HG03558 (cell line): ENCODE results near the gene DHRS7C.

ENCODE experiments used
- ATAC-seq: cut with Tn5 transposase; IDR thresholded peaks from one replicate; pipeline ENCODE4 v1.9.1; 2021; ENCODE audit warnings: moderate number of reproducible peaks; ENCODE audit not compliant: unreplicated experiment; ENCODE audit errors: extremely low read depth

The DHRS7C gene, protein sequence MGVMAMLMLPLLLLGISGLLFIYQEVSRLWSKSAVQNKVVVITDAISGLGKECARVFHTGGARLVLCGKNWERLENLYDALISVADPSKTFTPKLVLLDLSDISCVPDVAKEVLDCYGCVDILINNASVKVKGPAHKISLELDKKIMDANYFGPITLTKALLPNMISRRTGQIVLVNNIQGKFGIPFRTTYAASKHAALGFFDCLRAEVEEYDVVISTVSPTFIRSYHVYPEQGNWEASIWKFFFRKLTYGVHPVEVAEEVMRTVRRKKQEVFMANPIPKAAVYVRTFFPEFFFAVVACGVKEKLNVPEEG

GRCh38 chr17:9790889-9791876 is at the start of gene DHRS7C:
Gene DHRS7C, minus strand, starts transcription at chr17:9791592. Its CDS starts 308 bp downstream, at chr17:9791284.
- no peak for ATAC-seq

DNA sequence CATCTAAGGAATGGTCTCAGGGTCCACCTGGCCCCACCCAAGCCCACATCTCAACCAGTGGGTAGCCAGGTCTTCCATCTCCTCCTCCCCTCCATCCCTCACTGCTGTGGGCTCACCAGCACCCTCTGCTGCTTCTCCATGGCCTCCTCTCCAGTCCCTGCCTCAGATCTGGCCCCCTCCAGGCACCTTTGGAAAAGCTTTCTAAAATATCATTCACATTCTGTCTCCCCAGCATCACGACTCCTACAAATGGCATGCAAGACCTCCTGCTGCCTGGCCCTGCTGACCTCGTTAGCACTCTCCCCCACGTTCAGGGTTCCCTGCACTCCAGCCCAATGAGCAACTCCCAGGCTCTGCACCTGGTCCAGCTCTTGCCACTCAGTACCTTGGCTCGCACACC is 48.0 kb upstream of the DHRS7C start:
- no peak for ATAC-seq

DNA sequence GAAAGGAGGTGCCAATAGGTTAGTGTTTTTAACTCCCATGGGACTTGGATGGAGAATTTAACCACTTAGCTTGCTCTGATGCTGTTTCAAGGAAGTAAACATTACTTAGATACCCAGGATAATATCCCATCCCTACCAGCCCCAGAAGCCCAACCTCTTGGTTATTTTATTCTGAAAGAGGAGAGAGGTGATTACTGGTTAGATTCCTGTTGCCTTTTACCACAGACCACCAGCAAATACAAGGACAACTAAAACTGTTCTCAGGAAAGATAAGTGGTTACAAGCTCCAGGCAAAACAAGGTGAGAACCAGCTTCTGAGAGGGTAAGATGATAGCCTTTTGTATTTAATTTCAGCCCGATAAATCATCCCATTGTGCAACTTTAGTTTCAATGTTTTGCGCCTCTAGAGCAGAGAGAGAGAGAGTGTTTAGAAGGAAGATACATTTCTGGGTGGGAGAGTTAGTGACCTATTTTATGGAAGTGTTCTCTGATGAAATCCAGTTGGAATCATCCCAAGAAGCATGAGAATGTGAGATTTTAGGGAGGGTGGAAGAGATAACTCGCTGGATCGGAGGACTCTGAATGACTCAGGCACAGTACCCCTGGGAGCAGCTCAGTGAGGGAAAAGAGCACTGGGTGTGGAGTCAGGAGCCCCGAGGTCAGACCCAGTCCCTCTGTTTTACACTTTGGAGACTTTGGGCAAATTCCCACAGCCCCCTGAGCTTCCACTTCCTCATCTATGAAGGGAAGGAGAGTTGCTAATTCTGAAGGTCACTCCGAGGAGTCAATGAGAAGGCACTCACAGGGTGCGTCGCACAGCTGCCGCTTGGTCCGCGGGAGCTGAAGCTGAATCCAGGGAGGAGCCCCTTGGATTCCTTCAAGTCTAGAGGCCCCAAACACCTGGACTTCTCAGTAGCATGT is 46.4 kb upstream of the DHRS7C start:
- no peak for ATAC-seq

DNA sequence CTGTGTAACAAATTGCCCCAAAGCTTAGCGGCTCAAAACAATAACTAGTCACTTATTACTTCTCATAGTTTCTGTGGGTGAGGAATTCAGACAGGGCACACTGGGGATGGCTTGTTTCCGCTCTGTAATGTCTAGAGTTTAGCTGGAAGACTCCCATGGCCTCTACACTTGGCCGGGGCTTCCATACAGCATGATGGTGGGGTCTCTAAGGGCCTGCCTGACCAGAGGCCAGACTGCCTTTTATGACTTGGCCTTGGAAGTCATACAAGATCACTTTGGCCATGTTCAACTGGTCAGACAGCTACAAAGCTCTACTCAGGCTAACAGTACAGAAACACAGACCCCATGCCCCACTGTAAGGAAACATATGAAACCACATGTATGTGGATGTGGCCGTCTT is 42.5 kb upstream of the DHRS7C start:
- no peak for ATAC-seq

DNA sequence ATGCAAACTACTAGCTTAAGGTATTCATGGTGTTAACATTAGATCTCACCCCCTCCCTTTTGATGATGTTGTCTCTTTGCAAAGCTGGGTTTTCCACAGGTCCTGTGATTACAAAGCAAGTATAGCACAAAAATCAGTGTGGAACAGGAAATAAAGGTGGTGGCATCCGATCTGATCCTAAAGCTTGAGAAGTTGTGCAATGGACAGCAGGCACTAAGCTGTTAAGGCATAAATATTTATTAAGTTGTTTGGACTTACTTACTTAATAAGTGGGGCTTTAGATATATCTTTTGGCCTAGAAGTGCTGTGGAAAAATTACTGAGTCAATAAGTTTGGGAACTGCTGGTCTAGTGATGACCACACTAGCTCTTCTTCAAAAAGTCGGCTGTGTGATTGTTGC is 39.3 kb upstream of the DHRS7C start:
- no peak for ATAC-seq

GRCh38 chr17:9829343-9829742 is 38.0 kb upstream of the DHRS7C start:
- no peak for ATAC-seq

- ATAC-seq, result no peak
Observed at GRCh38 chr17:9828296-9829295, 37.2 kb upstream of the DHRS7C start.

DNA sequence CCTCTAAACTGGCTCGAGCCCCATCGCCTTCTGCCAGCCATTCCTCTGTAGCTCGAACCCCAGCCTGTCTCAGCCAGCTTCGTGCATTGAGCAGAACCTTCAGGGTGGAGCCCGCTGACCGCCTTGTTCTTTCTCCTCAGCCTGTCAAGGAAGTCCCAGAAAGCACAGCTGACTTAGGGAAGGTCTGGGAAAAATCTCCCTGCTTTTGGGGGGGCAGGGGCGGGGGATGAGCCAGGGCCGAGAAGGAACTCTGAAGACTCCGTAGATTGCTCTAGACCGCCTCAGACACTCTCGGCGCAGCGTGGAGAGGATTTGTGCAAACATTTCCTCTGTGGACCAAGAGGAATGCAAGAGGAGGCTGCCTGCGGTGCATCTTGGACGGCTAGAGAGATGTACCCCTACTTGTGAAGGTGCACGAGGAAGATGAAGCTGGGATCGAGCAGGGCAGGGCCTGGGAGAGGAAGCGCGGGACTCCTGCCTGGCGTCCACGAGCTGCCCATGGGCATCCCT is 34.3 kb upstream of the DHRS7C start, which contains the start of gene GLP2R:
GLP2R (plus strand) TSS at position 284 of the 510 bp plus-strand sequence; CDS start at position 424, 140 bp downstream.
- no peak for ATAC-seq

DNA sequence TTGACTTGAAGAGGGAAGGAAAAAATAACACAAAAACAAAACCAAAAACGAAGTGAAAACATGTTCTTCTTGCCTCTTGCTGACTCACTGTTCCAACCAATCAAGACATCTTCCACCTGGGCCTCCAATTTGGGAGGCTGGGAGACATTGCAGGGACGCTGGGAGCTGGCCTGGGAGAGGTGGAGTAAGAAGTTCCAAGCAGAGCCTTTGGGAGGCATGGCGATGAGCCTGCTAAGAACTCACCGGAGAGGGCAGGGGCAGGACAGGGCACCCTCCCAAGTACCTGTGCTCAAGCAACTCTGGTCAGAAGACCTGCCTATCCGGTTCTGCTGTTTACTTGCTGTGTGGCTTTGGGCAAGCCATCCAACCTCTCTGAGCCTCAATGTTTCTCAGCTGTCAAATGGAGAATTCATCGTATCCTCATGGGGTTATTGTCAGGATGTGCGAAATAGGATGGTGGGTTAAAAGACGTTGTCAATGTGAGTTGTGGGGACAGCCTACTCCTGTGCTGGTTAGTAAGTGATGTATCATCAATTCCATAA is 33.5 kb upstream of the DHRS7C start:
- ATAC-seq, result no peak

DNA sequence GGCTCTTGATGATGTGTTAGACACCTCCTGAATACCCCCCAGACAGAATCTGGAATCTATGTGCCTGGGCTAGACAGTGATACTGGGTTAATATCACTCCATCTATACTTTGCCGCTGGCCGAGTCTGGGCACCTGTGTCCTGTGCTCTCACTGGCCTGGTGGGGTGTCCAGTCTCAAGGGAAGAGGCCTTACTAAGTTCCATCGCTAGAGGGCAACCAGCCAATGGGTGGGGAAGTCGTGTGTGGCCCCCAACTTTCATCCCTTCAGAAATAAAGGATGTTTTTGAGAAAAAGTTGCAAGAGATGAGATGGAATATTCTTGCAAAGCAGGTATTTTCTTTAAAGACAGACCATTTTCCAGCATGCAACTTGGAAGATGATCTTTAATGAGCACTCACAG is 32.7 kb upstream of the DHRS7C start:
- no peak for ATAC-seq

DNA sequence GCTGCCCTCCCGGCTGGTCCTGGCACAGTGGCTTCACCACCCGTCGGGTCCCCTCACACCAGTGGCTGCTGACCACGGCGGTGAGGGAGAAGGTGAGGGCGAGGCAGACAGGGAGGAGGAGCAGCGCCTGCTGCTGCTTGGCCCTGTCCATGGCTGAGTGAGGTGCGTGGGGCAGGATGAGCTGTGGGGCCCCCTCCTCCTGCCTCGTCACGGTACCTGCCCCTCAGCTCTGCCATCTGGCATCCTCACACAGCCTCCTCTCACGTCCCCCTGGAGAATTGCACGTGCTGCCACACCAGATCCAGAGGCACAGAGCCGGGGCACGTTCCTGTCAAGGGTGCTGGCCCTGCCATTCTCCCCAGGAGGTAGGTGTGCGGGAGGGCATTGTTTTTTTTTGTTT is 30.5 kb upstream of the DHRS7C start, which contains the start of gene GSG1L2:
GSG1L2 (minus strand) TSS at position 159 of the 400 bp plus-strand sequence; CDS start at position 151, 8 bp downstream.
- no peak for ATAC-seq

DNA sequence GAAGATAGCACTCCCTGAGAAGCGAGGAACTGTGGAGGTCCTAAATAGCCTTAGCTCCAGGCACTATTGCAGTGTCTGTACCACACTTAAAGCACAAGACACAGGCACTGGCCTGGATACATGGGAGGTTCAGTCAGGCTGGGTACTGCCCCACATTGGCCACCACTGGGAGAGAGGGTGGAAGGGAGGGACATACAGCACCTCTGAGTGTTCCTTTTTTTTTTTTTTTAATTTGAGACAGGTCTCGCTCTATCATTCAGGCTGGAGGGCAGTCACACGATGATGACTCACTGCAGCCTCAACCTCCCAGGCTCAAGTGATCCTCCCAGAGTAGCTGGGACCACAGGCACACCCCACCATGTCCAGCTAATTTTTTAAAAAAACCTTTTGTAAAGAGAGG is 29.1 kb upstream of the DHRS7C start:
- ATAC-seq, result no peak

GRCh38 chr17:9818760-9819159 is 27.4 kb upstream of the DHRS7C start:
- no peak for ATAC-seq

- ATAC-seq, result no peak
Observed at GRCh38 chr17:9817086-9817485, 25.7 kb upstream of the DHRS7C start.

DNA sequence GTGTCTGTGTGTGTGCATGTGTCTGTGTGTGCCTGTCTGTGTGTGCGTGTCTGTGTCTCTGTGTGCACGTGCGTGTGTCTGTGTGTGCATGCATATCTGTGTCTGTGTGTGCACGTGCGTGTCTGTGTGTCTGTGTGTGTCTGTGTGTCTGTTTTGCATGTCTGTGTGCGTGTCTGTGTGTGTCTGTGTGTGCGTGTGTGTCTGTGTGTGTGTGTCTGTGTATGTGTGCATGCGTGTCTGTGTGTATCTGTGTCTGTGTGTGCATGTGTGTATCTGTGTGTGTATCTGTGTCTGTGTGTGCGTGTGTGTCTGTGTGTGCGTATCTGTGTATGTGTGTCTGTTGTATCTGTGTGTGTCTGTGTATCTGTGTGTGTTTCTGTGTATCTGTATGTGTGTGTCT is 25.1 kb upstream of the DHRS7C start:
- no peak for ATAC-seq

DNA sequence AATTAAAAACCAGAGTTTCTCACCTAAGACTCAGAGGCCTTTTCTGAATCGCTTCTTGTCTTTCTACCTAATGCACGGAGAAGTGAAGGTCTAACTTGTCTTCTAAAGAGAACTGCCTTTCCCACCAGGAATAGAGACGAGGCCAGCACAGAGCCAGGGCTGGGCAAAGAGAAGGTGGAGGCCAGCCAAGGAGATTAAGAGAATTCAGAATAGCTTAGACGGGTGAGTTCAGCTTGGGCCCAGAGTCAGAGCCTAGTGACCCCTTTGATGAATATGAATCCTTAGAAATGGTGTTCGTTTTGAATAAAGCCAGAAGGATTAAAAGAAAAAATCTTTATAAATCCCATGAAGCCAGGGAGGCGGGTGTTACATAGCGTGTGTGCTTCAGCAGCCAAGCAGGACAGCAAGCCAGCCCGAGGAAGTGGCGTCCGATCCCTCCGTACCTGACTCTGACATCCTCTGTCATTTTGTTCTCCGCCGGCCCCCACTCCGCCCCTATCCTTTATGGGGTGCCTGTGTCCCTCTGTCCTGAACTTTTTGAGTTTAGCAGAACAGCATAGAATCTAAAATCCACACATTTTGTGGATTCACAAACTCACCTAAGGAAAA is 23.0 kb upstream of the DHRS7C start:
- no peak for ATAC-seq

- no peak for ATAC-seq
Observed at GRCh38 chr17:9813166-9813565, 21.8 kb upstream of the DHRS7C start.

DNA sequence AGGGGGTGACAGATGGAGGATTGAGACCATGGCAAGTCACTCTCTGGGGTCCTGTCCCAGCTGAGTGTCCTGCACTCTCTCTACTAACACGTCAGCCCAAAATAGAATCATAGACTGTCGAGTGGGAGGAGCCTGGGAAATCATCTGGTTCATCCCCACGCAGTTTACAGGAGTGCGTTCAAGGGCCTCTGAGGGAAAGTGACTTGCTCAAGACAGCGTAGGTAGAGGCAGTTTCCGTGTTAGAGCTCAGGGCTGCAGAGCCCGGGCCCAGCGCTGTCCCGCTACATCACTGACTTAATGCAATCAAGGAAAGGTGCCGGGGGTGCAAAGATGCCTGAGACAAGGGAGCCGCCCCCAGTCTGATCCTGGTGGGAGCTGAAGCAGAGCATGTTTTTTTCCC is 20.1 kb upstream of the DHRS7C start:
- ATAC-seq, result no peak
